Measurements from ENCODE around the gene OR2T34.
"Not testable (repeated sequence)": the region's sequence is repeated elsewhere in the genome, so short reads cannot be mapped to it uniquely, and the experiment has no call there.

OR2T34 gene

GRCh38 chr1:248585266-248585665 lies 10.7 kb upstream of the OR2T34 start:
- no peak for TF ChIP-seq ZFX (IDR thresholded peaks at IDR 0.05)
- TF ChIP-seq, protein P1, sequence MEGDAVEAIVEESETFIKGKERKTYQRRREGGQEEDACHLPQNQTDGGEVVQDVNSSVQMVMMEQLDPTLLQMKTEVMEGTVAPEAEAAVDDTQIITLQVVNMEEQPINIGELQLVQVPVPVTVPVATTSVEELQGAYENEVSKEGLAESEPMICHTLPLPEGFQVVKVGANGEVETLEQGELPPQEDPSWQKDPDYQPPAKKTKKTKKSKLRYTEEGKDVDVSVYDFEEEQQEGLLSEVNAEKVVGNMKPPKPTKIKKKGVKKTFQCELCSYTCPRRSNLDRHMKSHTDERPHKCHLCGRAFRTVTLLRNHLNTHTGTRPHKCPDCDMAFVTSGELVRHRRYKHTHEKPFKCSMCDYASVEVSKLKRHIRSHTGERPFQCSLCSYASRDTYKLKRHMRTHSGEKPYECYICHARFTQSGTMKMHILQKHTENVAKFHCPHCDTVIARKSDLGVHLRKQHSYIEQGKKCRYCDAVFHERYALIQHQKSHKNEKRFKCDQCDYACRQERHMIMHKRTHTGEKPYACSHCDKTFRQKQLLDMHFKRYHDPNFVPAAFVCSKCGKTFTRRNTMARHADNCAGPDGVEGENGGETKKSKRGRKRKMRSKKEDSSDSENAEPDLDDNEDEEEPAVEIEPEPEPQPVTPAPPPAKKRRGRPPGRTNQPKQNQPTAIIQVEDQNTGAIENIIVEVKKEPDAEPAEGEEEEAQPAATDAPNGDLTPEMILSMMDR (conservative IDR thresholded peaks at IDR 0.05): no peak

DNA sequence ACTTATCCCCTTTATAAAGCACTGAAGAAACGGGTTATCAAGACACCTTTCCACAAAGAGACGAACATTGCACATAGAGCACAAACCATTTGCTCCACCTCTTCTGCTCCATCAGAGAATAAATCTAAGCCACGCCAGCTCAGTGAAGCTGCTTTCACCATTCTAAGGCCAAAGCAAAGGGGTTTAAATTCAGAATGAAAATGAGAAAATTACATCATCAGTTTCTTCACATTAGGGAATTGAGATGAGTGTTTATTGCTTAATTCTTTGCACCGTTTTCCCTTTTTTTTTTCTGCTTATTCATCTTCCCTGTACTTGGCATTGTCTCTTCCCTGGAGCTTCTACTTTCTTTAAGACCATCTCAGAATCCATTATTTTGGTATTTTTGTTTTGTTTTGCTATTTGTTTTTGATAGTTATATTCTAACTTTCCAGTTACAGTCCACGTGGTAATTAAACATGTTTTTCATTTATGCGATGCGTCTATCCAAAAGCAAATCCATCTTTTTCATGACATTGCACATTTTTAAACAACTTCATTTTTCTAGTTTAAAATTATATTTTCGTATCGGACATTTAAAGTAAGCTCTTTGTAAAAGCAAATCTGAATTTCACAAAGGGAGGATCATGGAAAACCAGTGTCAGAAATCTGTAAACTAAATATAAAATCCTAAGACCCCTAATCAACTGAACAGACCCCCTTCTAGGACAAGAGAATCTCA lies 1.9 kb upstream of the OR2T34 start:
- no peak for TF ChIP-seq ZFX (IDR thresholded peaks at IDR 0.05)
- TF ChIP-seq, protein P1 (conservative IDR thresholded peaks at IDR 0.05): no peak

More at GRCh38 chr1:248585266-248585665, 10.7 kb upstream of the OR2T34 start:
- H3K27ac ChIP-seq: no peak overlapping the region

DNA sequence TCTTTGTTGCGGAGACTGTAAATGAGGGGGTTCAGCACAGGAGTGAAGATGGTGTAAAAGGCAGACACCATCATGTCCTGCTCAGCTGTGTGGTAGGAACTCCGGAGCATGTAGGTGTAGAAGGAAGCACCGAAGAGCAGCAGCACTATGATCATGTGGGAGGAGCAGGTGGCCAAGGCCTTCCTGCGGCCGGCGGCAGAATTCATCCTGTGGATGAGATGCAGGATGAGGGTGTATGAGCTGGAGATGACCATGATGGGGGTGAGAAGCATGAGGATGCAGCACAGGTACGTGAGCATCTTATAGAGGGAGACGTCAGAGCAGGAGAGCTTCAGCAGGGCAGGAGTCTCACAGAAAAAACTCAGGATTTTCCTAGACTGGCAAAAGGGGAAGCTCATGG lies 701 bp downstream of the OR2T34 start:
- not testable (repeated sequence) for H3K27ac ChIP-seq

More for the DNA sequence above, 1.9 kb upstream of the OR2T34 start:
- no peak overlapping the region for H3K27ac ChIP-seq

DNA sequence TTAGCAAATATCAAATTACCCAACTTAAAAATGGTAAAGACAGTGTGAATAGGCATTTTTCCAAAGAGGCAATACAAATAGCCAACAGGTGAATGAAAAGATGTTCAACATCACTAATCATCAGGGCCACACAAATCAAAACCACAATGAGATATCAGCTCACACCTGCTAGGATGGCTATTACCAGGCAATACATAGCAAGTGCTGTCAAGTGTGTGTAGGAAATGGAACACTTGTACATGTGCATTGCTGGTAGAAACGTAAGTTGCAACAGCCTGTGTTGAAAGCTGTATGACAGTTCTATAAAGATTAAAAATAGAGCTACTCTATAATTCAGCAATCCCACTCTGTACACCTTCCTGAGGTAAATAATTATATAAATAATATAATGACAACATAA lies 2.5 kb downstream of the OR2T34 start:
- H3K27ac ChIP-seq: not testable (repeated sequence)

- H3K27ac ChIP-seq: not testable (repeated sequence)
Observed at GRCh38 chr1:248570811-248571210, 3.7 kb downstream of the OR2T34 start.

GRCh38 chr1:248569049-248569448 lies 5.5 kb downstream of the OR2T34 start:
- not testable (repeated sequence) for H3K27ac ChIP-seq

DNA sequence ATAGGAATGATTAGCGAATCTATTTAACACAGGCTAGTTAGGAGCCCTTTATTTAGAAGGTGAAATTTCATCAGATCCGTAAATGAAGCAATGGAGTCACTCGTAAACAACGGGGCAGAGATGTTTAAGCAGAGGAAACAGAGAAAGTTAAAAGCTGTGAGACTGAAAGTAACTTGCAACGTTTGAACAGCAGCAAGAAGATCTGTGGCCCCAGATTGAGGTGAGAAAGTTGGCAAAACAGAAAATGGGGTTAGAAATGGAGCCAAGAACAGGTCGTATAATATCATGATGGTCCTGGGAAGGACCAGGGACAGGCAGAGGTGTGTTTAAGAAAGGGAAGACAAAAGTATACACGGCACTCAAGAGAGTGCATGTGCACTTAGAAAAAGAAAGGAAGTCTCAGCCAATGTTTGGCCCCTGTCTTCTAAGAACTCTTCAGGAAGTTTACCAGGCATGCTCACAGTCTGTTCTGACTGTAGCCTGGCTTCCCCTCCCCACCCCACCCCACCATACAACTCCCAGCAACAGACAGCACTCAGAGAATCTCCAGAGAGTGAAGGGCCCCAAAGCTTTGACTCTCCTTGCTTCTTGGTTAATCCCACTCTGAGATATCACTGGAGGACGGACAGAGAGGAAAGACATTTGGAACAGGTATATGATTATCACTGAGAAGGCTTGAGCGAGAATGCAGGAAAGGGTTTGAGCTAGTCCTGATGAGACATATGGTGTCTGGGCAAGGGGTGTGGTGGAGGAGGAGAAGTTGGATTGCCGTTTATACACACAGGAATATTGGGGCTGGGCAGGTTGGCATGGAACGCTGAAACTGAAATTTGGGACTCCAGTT lies 8.8 kb downstream of the OR2T34 start:
- not testable (repeated sequence) for H3K27ac ChIP-seq

DNA sequence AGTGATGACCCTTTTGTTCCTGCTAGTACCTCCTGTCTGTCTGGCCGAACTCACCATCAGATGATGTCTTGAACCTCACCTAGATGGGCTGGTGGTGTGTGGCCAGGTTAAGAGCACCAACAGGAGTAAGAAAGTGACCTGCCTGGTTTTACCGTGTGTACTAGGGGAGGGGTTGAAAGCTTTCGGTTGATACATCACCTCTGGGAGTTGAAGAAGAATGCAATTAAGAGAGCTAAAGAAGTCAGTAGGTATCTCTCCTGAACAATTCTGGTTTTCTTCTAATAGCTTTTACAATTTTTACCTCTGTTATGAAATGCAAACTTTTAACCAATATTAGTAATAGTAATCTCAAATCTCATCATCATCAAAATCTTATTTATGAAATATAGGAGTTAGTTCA lies 11.9 kb downstream of the OR2T34 start, which contains the start of gene OR2T29:
OR2T29 (minus strand) TSS at position 101 of the 400 bp plus-strand sequence. CDS start 3,281 bp downstream, outside the sequence.
- not testable (repeated sequence) for H3K27ac ChIP-seq

DNA sequence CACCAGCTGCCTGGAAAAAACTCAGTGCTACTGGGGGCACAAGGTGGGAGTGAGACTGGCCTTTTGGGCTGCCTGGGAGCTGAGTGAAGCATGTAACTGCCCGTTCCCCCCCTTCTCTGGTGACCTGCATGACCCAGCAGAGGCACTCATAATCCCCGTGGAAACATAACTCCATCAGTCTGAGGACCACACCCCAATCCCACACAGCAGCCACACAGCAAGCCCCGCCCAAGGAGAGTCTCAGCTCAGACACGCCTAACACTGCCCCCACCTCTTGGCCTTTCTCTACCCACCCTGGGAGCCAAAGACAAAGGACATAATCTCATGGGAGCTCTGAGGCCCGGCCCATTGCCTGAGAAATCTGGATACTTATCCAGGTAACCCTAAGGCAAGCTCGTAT lies 23.5 kb downstream of the OR2T34 start:
- not testable (repeated sequence) for H3K27ac ChIP-seq

DNA sequence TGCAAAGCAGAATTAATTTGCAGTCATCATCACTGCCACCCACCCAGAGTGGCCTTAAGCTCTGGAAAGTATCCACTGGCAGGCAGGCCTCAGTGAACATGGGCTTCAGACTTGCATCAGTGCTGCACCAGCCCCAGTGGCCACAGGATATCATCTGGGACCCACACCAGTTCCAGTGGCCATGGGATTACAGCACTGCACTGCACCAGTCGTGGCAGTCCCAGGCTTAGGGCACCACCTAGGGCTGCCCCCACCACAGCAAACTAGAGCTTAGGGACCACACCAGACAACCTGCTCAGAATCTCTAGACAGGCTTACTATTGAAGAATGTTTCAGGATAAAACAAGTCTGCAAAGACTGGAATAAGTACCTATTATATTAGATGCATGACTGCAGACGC lies 27.2 kb downstream of the OR2T34 start:
- H3K27ac ChIP-seq: not testable (repeated sequence)

GRCh38 chr1:248537449-248537848 lies 37.1 kb downstream of the OR2T34 start:
- H3K27ac ChIP-seq: not testable (repeated sequence)

All from C4-2B (cell line).